Measurements from ENCODE around the gene YIPF4.
A peak's percentile ranks its signal among the peaks of the same experiment; 100 is the strongest.
"Not testable (repeated sequence)": the region's sequence is repeated elsewhere in the genome, so short reads cannot be mapped to it uniquely, and the experiment has no call there.

YIPF4 gene

DNA sequence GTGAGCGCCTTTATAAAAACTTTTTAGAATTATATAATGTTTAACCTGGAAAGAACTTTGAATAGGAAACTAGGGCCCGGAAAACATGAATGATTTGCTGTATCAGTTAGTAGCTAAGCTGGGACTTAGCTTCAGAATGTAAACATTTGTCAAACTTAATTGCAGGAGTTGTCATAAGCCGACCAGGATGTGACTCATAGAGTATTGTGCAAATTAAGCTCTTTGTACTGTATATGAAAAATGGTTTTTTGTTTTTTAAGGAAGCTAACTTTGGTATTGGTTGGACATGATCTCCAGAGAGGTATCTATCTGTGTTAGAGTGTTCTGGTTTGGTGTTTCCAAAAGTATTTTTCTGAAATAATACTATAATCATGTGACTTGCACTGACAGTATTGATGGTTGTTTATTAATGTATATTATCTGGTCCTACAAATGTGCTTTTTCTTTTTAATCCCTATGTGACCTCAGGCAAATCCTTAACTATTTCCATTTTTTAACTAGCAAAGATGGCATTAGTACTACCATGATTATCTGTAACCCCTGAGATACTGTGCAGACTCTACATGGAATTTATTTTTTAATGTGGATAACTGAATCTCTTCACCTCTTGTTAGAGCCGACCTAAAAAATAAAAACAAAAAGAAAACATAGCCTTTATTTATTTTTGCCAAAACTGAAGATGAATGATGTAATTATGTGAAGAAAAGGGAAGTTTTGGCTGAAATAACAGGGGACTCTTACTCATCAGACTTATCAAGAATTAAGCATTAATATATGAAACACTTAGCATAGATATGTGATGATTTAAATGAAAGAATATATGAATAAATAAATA lies 11.7 kb downstream of the YIPF4 start:
- DNase-seq (ENCODE audit: low read depth) = no peak

DNA sequence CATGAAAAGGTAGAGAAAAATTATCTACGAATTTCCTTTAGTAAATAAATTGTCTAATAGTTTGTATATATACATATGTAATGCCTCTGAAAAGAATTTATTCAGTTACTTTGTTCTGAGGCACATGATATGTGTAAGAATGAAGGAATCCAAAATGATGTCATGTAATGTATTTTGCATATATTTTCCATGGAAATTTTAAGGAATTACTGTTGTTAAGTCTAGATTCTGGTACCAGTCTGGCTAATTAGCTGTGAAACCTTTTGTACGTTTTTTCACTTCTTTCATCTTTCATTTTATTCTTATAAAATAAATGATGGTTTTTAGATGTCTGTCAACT lies 12.3 kb downstream of the YIPF4 start:
- DNase-seq (ENCODE audit: low read depth) = no peak

DNA sequence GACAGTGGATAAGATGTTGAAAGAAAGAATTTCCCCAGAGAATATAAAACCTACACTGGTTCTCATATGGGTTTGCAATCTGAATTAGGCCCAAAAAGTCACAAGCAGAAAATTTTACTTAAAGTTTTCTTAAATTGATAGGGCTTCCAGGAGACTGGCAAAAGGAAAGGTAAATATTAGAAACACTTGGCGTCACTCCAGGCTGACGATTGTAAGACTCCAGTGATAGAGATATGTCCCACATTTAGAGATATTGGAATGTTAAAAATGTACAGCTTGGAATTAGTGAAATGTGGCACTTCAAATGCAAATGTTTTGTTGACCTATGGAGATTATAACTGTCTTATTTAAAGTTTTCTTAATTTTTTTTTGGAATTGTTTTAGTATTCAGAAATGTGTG lies 14.0 kb downstream of the YIPF4 start:
- DNase-seq (ENCODE audit: low read depth) = no peak

DNA sequence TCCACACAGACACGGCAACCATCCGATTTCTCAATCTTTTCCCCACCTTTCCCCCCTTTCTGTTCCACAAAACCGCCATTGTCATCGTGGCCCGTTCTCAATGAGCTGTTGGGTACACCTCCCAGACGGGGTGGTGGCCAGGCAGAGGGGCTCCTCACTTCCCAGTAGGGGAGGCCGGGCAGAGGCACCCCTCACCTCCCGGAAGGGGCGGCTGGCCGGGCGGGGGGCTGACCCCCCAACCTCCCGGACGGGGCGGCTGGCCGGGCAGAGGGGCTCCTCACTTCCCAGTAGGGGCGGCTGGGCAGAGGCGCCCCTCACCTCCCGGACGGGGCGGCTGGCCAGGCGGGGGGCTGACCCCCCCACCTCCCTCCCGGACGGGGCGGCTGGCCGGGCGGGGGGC lies 15.8 kb downstream of the YIPF4 start:
- not testable (repeated sequence) for DNase-seq (ENCODE audit: low read depth)

DNA sequence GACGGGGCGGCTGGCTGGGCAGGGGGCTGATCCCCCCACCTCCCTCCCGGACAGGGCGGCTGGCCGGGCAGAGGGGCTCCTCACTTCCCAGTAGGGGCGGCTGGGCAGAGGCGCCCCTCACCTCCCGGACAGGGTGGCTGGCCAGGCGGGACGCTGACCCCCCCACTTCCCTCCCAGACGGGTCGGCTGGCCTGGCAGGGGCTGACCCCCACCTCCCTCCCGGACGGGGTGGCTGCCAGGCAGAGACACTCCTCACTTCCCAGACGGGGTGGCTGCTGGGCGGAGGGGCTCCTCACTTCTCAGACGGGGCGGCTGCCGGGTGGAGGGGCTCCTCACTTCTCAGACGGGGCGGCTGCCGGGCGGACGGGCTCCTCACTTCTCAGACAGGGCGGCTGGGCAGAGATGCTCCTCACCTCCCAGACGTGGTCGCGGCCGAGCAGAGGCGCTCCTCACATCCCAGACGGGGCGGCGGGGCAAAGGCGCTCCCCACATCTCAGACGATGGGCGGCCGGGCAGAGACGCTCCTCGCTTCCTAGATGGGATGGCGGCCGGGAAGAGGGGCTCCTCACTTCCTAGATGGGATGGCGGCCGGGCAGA lies 16.4 kb downstream of the YIPF4 start:
- DNase-seq (ENCODE audit: low read depth) = not testable (repeated sequence)

DNA sequence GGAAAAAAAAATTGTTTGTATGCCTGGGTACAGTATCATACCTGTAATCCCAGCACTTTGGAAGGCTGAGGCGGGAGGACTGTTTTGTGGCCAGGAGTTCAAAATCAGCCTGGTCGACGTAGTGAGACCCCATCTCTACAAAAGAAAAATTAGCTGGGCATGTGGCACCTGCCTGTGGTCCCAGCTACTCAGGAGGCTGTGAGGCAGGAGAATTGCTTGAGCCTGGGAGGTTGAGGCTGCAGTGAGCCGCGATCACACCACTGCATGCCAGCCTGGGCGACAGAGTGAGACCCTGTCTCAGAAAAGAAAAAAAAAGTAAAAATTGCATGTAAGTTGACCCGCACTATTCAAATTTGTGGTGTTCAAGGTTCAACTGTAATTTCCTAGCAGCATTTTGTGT lies 32.9 kb downstream of the YIPF4 start:
- no peak for DNase-seq (ENCODE audit: low read depth)

DNA sequence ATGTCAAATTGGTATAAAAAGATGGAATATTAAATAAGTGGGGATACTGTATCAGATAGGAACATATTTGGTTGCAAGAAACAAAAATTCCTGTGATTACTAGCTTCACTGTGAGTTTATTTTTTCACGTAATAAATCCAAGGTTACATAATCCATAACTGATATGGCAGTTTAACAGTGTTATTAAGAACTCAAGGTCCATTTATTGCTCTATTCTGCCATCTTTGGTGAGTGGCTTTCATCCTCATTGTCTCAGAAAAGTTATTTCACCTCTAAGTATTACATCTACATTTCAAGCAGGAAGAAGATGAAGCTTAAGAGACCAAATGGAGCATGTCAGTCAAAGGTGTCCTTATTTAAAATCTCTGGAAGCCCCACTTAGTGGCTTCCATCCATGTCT lies 37.2 kb downstream of the YIPF4 start:
- DNase-seq (ENCODE audit: low read depth) = no peak

DNA sequence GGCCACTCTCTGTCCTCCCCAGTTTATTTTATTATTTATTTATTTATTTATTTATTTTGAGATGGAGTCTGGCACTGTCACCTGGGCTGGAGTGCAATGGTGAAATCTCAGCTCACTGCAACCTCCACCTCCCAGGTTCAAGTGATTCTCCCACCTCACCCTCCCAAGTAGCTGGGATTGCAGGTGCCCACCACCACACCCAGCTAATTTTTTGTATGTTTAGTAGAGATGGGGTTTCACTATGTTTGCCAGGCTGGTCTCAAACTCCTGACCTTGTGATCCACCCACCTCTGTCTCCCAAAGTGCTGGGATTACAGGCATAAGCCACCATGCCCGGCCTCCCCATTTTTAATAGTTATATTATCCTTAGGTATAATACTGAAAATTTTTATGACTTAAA lies 51.0 kb downstream of the YIPF4 start:
- not testable (repeated sequence) for DNase-seq (ENCODE audit: low read depth)

DNA sequence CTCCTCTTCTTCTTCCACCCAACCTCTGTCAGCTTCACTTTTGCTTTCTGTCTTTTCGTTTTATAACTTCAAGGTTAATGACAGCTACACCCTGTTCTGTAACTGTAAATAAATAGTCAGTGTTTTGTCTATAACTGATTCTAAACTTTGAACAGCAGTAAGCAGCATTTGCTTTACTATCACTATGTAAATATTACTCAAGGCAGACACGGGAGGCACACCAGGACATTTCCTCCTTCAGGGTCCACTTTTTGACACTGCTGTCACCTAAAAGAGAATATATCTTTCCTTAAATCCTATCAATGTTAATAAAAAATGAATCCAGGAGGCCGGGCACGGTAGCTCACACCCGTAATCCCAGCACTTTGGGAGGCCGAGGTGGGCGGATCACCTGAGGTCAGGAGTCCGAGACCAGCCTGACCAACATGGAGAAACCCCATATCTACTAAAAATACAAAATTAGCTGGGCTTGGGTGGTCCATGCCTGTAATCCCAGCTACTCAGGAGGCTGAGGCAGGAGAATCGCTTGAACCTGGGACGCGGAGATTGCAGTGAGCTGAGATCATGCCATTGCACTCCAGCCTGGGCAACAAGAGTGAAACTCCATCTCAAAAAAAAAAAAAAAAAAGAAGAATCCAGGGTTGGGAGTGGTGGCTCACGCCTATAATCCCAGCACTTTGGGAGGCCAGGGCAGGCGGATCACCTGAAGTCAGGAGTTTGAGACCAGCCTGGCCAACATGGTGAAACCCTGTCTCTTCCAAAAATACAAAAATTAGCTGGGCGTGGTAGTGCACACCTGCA lies 51.7 kb downstream of the YIPF4 start:
- DNase-seq (ENCODE audit: low read depth) = not testable (repeated sequence)

DNA sequence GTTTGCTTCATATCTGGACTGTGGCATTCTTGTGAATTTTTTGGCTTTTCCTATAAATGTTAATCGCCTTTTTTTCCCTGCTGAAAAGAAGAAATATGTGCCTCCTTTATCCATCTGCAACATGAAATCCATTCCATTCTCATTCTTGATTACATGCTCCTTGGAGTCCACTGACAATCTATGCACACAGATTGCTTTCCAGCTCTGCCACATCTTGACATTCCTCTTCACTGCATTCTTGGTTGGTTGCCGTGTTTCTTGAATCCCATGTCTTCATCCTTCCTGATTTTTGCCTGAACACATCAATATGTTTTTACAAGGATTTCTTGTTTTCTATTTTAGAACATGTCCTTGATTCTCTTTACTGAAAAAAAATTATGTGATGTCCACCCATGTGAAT lies 52.4 kb downstream of the YIPF4 start:
- no peak for DNase-seq (ENCODE audit: low read depth)

DNA sequence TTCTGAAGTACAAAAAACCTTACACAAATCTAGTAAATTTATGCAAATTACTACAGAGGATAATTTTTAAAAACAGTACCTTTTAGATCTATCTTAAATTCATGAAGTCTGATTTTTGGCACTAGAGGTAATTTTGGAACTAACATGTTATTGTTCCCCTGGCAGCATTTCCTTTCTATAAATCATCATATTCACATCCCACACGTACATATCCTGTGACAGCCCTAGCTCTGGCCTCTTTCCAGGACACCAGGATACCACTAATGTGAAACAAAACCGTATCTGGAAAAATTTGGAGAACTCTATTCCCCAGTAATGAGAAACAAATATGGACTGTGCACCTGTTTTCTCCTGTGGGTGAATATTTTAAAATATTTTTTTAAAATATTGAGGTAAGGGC lies 65.1 kb downstream of the YIPF4 start:
- no peak for DNase-seq (ENCODE audit: low read depth)

DNA sequence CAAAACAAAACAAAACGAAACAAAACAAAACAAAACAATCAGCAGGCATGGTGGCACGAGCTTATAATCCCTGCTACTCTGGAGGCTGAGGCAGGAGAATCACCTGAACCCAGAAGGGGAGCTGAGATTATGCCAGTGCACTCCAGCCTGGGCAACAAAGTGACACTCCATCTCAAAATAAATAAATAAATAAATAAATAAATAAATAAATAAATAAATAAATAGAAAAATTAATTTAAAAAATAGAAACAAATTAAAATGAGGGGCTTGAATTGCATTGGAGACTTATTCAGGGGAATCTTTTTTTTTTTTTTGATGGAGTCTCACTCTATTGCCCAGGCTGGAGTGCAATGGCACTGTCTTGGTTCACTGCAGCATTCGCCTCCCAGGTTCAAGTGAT lies 73.1 kb downstream of the YIPF4 start:
- not testable (repeated sequence) for DNase-seq (ENCODE audit: low read depth)

DNA sequence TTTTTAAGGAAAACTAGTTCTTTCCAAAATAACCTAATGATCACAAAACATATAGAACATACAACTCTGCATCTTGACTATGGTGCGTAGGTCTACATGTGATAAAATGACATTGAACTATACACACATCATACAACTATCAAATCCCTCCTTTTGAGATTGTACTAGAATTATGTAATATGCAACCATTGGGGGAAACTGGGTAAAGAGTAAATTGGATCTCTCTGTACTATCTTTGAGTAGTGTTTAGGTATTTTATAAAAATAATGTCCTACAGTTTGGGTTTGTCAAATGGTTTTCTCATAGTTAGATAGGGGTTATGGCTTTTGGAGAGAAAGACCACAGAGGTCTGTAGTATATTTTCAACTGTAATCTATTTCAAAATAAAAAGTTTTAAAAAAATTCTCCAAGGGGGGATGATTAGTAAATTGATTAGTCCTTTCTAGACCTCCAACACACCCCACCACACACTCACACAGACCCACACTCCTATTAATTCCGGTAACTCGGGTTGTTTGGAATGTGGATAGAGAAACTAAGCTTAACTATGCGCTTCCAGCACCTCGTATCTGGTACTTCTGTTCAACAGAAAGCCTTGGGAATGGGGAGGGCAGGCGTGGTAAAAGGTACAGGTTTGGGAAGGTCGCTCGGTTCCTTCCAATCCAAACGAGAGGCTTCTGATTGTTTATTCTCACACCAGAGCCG lies 78.4 kb downstream of the YIPF4 start:
- no peak for DNase-seq (ENCODE audit: low read depth)

DNA sequence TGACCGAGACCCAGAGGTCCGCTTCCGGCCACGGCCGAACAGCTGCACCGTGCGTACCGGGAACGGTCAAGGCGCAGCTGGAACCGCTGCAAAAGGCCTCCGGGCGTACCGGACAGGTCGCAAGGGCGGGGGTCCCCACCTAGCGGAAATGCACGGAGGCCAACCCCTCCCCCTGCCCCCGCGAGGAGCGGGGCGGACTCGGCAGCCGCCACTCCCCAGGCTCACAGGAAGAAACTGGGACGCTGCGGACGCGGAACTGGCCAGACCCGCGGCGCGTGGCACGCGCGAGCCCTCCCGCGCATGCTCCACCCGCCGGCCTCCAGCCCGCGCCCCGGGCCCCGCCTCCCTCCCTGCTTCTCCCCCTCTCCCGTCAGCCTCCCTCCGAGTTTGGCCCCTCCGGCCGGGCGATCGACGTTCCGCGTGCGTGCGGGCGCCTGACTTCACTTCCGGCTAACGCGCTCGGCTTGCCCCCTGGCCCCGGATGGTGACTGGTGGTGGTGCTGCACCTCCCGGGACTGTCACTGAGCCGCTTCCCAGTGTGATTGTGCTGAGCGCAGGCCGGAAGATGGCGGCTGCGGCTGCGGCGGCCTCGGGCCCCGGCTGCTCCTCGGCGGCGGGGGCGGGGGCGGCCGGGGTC lies 79.1 kb downstream of the YIPF4 start, which contains the start of gene BIRC6:
Gene BIRC6 (plus strand): TSS at position 343 of the 637 bp plus-strand sequence. CDS start 139 bp downstream, at position 482.
- peak; percentile 88 for DNase-seq (ENCODE audit: low read depth)

DNA sequence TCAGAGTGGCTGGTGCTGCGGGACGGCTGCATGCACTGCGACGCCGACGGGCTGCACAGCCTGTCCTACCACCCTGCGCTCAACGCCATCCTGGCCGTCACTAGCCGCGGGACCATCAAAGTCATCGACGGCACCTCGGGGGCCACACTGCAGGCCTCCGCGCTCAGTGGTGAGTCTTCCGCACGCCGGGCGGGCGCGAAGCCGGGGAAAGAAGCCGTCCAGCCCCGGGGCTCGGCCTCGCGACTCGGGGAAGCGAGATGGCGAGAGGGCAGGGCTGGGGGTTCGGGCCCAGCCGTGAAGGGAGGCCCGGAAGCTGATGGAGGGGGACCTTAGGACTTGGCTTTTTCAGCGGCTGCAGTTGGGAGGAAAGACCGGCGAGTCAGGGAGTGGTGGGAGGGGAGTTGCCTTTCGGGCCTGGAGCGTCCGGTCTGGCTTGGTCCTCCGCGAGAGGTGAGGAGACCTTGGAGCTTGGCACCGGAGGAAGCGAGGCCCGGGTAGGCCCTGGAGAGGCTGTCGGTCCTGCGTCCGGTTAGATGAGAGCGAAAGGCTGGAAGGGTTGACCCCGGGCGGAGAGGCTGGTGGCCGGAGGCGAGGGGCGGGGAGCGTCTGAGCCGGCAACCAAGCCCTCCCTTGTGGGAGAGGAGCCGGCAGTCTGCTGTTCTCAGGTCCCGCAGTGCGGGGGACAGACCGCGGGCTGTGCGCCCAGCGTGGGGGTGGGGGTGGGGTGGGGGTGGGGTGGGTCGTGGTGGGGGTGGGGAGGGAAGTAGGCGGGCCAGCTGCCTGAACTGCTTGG lies 79.8 kb downstream of the YIPF4 start:
- no peak for DNase-seq (ENCODE audit: low read depth)

DNA sequence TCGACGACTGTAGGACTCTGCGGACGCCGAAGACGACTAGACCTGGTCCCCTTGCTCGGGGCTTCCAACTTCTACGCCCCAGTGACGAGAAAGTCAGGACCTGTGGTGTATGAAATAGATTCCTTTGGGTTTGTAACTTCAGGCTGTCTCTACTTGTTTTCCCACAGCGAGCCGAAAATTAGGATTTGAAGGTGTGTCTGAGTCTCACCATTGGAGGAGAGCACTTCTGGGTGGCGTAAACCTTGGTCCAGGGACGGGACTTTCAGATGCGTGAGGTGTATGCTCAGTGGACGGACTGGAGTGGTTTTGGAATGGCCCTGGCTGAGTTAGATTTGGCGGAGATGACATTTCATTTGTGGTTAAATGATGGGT lies 80.4 kb downstream of the YIPF4 start:
- DNase-seq (ENCODE audit: low read depth) = no peak

DNA sequence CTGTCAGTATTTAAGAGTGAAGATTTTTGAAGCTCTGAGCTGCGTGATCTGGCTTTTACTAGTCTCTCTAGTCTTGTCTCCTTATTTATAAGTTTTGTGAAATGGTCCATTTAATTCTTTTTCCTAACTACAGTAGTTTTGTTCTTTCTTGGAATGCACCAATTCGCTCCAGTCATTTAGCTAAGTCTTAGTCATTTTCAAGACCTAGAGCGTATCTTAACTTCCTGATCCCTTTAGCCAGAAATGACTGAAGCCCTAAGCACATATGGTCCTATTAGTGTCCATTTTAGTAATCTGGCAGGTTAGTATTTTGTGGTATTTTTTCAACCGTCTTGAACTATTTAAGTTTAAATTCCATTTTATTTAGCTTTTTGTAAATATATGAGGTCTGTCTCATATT lies 82.7 kb downstream of the YIPF4 start:
- no peak for DNase-seq (ENCODE audit: low read depth)

DNA sequence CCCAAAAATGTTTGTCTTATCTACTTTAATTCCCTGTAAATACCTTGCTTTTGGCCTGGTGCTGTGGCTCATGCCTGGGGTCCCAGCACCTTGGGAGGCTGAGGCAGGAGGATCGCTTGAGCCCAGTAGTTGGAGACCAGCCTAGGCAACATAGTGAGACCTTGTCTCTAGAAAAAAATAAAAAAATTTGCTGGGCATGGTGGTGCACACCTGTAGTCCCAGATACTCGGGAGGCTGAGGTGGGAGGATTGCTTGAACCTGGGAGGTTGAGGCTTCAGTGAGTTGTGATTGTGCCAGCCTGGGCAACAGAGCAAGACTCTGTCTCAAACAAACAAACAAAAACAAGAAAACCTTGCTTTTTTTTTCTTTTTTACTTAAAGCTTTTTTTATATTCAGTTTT lies 85.3 kb downstream of the YIPF4 start:
- DNase-seq (ENCODE audit: low read depth) = not testable (repeated sequence)

DNA sequence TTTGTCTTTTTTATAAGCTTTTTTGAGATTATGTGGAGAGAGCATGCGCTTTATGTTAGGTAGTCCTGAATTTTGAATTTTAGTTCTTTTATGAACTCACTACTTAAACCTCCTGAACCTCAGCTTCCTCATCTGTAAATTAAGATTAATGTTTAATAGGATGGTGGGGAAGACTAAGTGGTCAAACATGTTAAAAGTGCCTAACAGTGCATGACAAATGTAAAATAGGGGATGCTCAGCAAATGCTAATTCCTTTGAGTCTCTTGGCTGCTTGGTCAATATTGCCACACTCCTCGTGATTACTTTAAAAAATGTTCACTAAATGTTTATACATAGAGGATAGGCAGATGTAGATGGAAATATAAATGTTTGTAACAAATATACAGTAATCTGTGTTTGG lies 85.9 kb downstream of the YIPF4 start:
- no peak for DNase-seq (ENCODE audit: low read depth)

DNA sequence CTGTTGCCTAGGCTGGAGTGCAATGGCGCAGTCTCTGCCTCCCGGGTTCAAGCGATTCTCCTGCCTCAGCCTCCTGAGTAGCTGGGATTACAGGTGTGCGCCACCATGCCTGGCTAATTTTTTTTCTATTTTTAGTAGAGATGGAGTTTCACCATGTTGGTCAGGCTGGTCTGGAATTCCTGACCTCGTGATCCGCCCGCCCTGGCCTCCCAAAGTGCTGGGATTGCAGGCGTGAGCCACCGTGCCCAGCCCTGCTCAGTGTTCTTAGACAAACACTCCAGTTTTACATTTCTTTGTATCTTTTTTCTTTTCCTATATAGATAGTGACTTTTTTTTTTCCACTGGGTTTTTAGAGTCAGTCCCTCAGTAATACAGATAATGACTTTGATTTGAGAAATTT lies 86.6 kb downstream of the YIPF4 start:
- DNase-seq (ENCODE audit: low read depth) = not testable (repeated sequence)

DNA sequence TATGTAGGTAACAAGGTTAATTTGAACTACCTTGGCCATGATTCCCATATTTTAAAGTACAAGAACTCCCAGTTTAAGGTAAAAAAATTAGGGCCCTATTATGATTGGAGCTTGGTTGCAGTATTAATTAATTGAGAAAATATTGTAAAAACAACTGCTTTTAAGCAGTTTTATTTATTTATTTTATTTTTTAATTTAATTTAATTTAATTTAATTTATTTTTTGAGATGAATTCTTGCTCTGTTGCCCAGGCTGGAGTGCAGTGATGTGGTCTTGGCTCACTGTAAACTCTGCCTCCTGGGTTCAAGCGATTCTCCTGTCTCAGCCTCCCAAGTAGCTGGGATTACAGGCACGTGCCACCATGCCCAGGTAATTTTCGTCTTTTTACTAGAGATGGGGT lies 88.0 kb downstream of the YIPF4 start:
- not testable (repeated sequence) for DNase-seq (ENCODE audit: low read depth)
